Caco-2 (cell line): ENCODE measurements around the gene ZNRD2. TPM values are rescaled to one million over a fixed set of nuclear protein-coding genes. Genes with fewer than 3 reads are reported as not detected.
A peak's percentile ranks its signal among the peaks of the same experiment; 100 is the strongest.

ENCODE experiments used
- BruUV-seq: library from RNA; stranded (reverse); fragments of 400-500 nt; replicated peaks from 2 replicates; lab custom pipeline; 2021; lab: Mats Ljungman, UMichigan
- CTCF ChIA-PET: fragments of 300-600 bp; sonication (Branson Sonifier 250); formaldehyde crosslinking; loops from one replicate; lab custom pipeline; 2022; ENCODE audit warnings: antibody characterized with exemption; lab: Charles Lee
- POLR2A ChIA-PET: fragments of 300-600 bp; sonication (Branson Sonifier 250); formaldehyde crosslinking; loops from one replicate; lab custom pipeline; 2022; ENCODE audit warnings: antibody characterized with exemption; lab: Charles Lee
- DNase-seq, 2 experiments: peaks; one replicate each; pipeline versions ENCODE4 v3.0.0 to v3.0.0-alpha.2; 2020 to 2022
- H3K27me3 ChIP-seq: replicated peaks from 2 replicates; pipeline ENCODE4 v1.6.0; 2011; ENCODE audit warnings: low read length; ENCODE audit not compliant: control insufficient read depth, insufficient read depth
- H3K36me3 ChIP-seq: 2 replicates; pipeline ENCODE4 v1.5.1; 2011; ENCODE audit warnings: low read length; ENCODE audit not compliant: control insufficient read depth, insufficient read depth
- H3K4me1 ChIP-seq: fragments of 250-450 bp; sonication (Bioruptor Pico); 2 replicates; pipeline ENCODE4 v1.5.1; 2020; ENCODE audit warnings: mild to moderate bottlenecking
- H3K4me3 ChIP-seq: 2 replicates; pipeline ENCODE4 v1.5.1; 2011; ENCODE audit warnings: low read depth, mild to moderate bottlenecking, control low read depth, low read length
- H3K9me3 ChIP-seq: fragments of 250-450 bp; sonication (Bioruptor Pico); 2 replicates; pipeline ENCODE4 v1.5.1; 2020; ENCODE audit warnings: mild to moderate bottlenecking, moderate library complexity
- H3K27ac Mint-ChIP-seq: one replicate; pipeline ENCODE4 v1.8.0; 2022; ENCODE audit warnings: mixed read lengths; ENCODE audit not compliant: unreplicated experiment
- H3K27me3 Mint-ChIP-seq: one replicate; pipeline ENCODE4 v1.8.0; 2022; ENCODE audit warnings: mixed read lengths; ENCODE audit not compliant: insufficient read depth, unreplicated experiment
- H3K36me3 Mint-ChIP-seq: one replicate; pipeline ENCODE4 v1.8.0; 2022; ENCODE audit warnings: mild to moderate bottlenecking, mixed read lengths; ENCODE audit not compliant: insufficient read depth, unreplicated experiment
- H3K4me1 Mint-ChIP-seq: one replicate; pipeline ENCODE4 v1.8.0; 2022; ENCODE audit warnings: low read depth, mixed read lengths; ENCODE audit not compliant: unreplicated experiment
- H3K4me3 Mint-ChIP-seq: one replicate; pipeline ENCODE4 v1.8.0; 2022; ENCODE audit warnings: mild to moderate bottlenecking, moderate library complexity, mixed read lengths; ENCODE audit not compliant: unreplicated experiment
- H3K9me3 Mint-ChIP-seq: one replicate; pipeline ENCODE4 v1.8.0; 2022; ENCODE audit warnings: mixed read lengths; ENCODE audit not compliant: unreplicated experiment
- CTCF ChIP-seq, 2 experiments: fragments of 200-600 bp in 1 of 2; IDR thresholded peaks; 1 replicate in 1 of 2; 2 replicates in 1 of 2; pipeline versions ENCODE4 v1.5.1 to v1.8.0; 2011 to 2022; ENCODE audit warnings: antibody characterized with exemption in 1 of 2, control low read depth in 1 of 2, inconsistent platforms in 1 of 2, low read depth in 1 of 2, low read length in 1 of 2, mild to moderate bottlenecking in 1 of 2, moderate library complexity in 1 of 2; ENCODE audit not compliant: insufficient read depth in 1 of 2, severe bottlenecking in 1 of 2, unreplicated experiment in 1 of 2
- intact Hi-C: fragments of 100-400 bp; cut with micrococcal nuclease; formaldehyde crosslinking; loops from one replicate; pipeline ENCODE4 v1.10.0; 2022; ENCODE audit not compliant: unreplicated experiment
- total RNA-seq: library from RNA; stranded (reverse); gene quantifications from 2 replicates; pipeline ENCODE4 v1.2.3, GENCODE V29; 2022

Gene ZNRD2
- total RNA-seq, 1 experiment from 2014 or later, result 53.9 TPM

GRCh38 chr11:65549096-65549495 is 21.2 kb upstream of the ZNRD2 start:
- no peak for DNase-seq
- Mint-ChIP-seq H3K36me3 (peaks cover 35% of the 10 kb centered on the region), H3K4me1 (peaks cover 42% of the 10 kb centered on the region), H3K27me3 (no peaks in the 10 kb centered on the region), H3K4me3 (no peak overlapping the region), H3K27ac (no peak overlapping the region), H3K9me3 (no peaks in the 10 kb centered on the region)
- no TSS peak for BruUV-seq
- no peaks in the 10 kb centered on the region for H3K27me3 ChIP-seq
- TF ChIP-seq CTCF (IDR thresholded peaks at IDR 0.05; ENCODE audit: insufficient read depth in 1 of 2, low read depth in 1 of 2, low read length in 1 of 2, severe bottlenecking in 1 of 2, unreplicated experiment in 1 of 2), result no peak
- ChIA-PET CTCF (interaction anchor here (0.7 kb wide), 1 partner anchor 46 kb away, joined by 3 read pairs; no protein-coding TSS in a partner anchor), POLR2A (no interaction called here)
- no peaks in the 10 kb centered on the region; the same call in 1 of the 2 replicates for H3K36me3 ChIP-seq
- H3K4me1 ChIP-seq, result peaks cover 30% of the 10 kb centered on the region
- intact Hi-C loops, result no loop called here
- no peaks in the 10 kb centered on the region for H3K9me3 ChIP-seq
- no peak overlapping the region for H3K4me3 ChIP-seq

- no TSS peak for BruUV-seq
- POLR2A ChIA-PET, result interaction anchor here (1.1 to 1.2 kb wide), 2 partner anchors 27 to 55 kb away, joined by 4 to 5 read pairs; partner anchors contain the start of gene SCYL1
Measured at GRCh38 chr11:65551572-65552387, 18.5 kb upstream of the ZNRD2 start.

More at GRCh38 chr11:65551572-65552387, 18.5 kb upstream of the ZNRD2 start:
- Mint-ChIP-seq H3K4me3 (peak overlapping the region; percentile 36), H3K9me3 (no peaks in the 10 kb centered on the region), H3K27me3 (no peaks in the 10 kb centered on the region), H3K27ac (peak overlapping the region; percentile 62), H3K4me1 (peaks cover 44% of the 10 kb centered on the region), H3K36me3 (peaks cover 25% of the 10 kb centered on the region)
- DNase-seq, result peak; percentile 88 to 94
- H3K27me3 ChIP-seq, result no peaks in the 10 kb centered on the region
- no peaks in the 10 kb centered on the region; the same call in 1 of the 2 replicates for H3K36me3 ChIP-seq
- H3K9me3 ChIP-seq, result no peaks in the 10 kb centered on the region
- intact Hi-C loops, result loop anchor here (1.0 kb wide), 1 partner anchor 10 kb away; no protein-coding TSS in a partner anchor
- H3K4me3 ChIP-seq, result no peak overlapping the region
- CTCF ChIA-PET, result interaction anchor here (0.5 to 2.0 kb wide), 11 partner anchors 11 to 164 kb away, joined by 3 to 18 read pairs (median 5); partner anchors contain the start of genes FAM89B, PCNX3, SCYL1 and ZNRD2
- peaks cover 44% of the 10 kb centered on the region for H3K4me1 ChIP-seq
- TF ChIP-seq CTCF (IDR thresholded peaks at IDR 0.05; ENCODE audit: insufficient read depth in 1 of 2, low read depth in 1 of 2, low read length in 1 of 2, severe bottlenecking in 1 of 2, unreplicated experiment in 1 of 2), result peak; percentile 78 to 90
